ENCODE results near the gene A2ML1. TPM values are rescaled to one million over a fixed set of nuclear protein-coding genes. Genes with fewer than 3 reads are reported as not detected.

The A2ML1 gene
- total and polyA plus RNA-seq, 2 donors (not counting 3 experiments of a cell fraction or from before 2014, with no cell fraction given), result not detected

DNA sequence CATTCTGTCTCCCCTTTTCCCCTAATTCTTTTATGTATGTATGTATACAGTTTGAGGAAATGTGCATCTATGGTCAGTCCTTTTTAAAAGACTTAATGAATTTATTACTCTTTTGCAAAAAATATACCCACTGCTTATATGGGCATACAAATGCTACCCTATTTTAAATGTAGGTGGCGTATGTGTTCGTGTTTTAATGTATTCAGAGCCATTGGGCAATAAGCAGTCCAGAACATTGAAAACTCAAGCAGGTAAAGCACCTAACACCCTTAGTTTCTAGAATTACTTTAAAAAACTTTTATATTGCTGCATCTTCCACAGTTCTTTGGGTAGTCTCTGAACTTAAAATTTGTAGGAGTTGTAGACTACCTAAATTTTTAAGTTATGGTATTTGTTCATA, 42.6 kb upstream of the A2ML1 start:
- H3K9ac ChIP-seq (replicated peaks; ENCODE audit: extremely low read depth, insufficient read depth, low read length), result no peak overlapping the region
- H2AFZ ChIP-seq (ENCODE audit: low read depth, low read length), result no peak overlapping the region
- intact Hi-C loops (cut with micrococcal nuclease) (no loop called here), dilution Hi-C loops (cut with MboI; ENCODE audit: extremely low pct_ligation_motif_present, low sequenced_read_pairs) (no loop called here)
- no peaks in the 10 kb centered on the region for H3K79me2 ChIP-seq (ENCODE audit: control insufficient read depth, insufficient read depth, low read length)
- peaks cover 0 to 10% of the 10 kb centered on the region in 2 experiments for H3K36me3 ChIP-seq (ENCODE audit: control insufficient read depth in 2 of 2, extremely low read depth in 1 of 2, insufficient read depth in 2 of 2, low read length in 2 of 2)
- FAIRE-seq (no peak), DNase-seq (ENCODE audit: low read depth, low spot score) (no peak)
- TF ChIP-seq EZH2 (IDR thresholded peaks at IDR 0.05; ENCODE audit: borderline replicate concordance, low read depth, low read length, severe bottlenecking) (no peak), FOS (IDR thresholded peaks at IDR 0.05; ENCODE audit: borderline replicate concordance, insufficient read depth, low read length) (no peak), MYC (IDR thresholded peaks at IDR 0.05; ENCODE audit: low read depth, low read length) (no peak), GATA2 (IDR thresholded peaks at IDR 0.05; ENCODE audit: insufficient read depth, insufficient read length, low read depth, low read length) (no peak), JUN (IDR thresholded peaks at IDR 0.05; ENCODE audit: borderline replicate concordance, insufficient read depth, insufficient read length, low read depth) (no peak), POLR2AphosphoS5 (IDR thresholded peaks at IDR 0.05; ENCODE audit: insufficient read depth, low read depth, low read length) (no peak), POLR2A (IDR thresholded peaks at IDR 0.05; ENCODE audit: low read depth, low read length) (no peak)
- TF ChIP-seq, protein P1, sequence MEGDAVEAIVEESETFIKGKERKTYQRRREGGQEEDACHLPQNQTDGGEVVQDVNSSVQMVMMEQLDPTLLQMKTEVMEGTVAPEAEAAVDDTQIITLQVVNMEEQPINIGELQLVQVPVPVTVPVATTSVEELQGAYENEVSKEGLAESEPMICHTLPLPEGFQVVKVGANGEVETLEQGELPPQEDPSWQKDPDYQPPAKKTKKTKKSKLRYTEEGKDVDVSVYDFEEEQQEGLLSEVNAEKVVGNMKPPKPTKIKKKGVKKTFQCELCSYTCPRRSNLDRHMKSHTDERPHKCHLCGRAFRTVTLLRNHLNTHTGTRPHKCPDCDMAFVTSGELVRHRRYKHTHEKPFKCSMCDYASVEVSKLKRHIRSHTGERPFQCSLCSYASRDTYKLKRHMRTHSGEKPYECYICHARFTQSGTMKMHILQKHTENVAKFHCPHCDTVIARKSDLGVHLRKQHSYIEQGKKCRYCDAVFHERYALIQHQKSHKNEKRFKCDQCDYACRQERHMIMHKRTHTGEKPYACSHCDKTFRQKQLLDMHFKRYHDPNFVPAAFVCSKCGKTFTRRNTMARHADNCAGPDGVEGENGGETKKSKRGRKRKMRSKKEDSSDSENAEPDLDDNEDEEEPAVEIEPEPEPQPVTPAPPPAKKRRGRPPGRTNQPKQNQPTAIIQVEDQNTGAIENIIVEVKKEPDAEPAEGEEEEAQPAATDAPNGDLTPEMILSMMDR (IDR thresholded peaks at IDR 0.05; ENCODE audit: extremely low read depth in 1 of 2, insufficient read depth in 1 of 2, low read depth in 1 of 2, low read length in 2 of 2), result no peak
- TF ChIP-seq, protein P2, sequence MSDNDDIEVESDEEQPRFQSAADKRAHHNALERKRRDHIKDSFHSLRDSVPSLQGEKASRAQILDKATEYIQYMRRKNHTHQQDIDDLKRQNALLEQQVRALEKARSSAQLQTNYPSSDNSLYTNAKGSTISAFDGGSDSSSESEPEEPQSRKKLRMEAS (IDR thresholded peaks at IDR 0.05; ENCODE audit: insufficient read depth, insufficient read length), result no peak
- ChIA-PET POLR2A (no interaction called here), CTCF (interaction anchor here (0.6 to 1.2 kb wide), 3 partner anchors 98 to 259 kb away, joined by 3 read pairs; no protein-coding TSS in a partner anchor)
- no peaks in the 10 kb centered on the region for H3K27me3 ChIP-seq (ENCODE audit: control insufficient read depth in 2 of 2, insufficient read depth in 2 of 2, low read length in 2 of 2)
- H3K9me1 ChIP-seq (replicated peaks; ENCODE audit: control insufficient read depth, extremely low read depth, insufficient read depth, low read length), result no peaks in the 10 kb centered on the region
- H3K4me3 ChIP-seq (replicated peaks in 1 of 3; ENCODE audit: insufficient read depth in 1 of 3, low read depth in 1 of 3, low read length in 3 of 3), result no peak overlapping the region
- H3K4me1 ChIP-seq (ENCODE audit: control insufficient read depth, extremely low read depth, insufficient read depth, low read length), result peaks cover 4% of the 10 kb centered on the region
- H3K9me3 ChIP-seq (replicated peaks; ENCODE audit: control insufficient read depth, insufficient read depth, low read length), result no peaks in the 10 kb centered on the region
- H3K4me2 ChIP-seq (ENCODE audit: insufficient read depth, low read length), result no peak overlapping the region
- H3K27ac ChIP-seq (ENCODE audit: insufficient read depth, low read depth, low read length), result no peak overlapping the region
- BruUV-seq (replicated peaks), result no TSS peak
- no peaks in the 10 kb centered on the region for H4K20me1 ChIP-seq (replicated peaks; ENCODE audit: control insufficient read depth, extremely low read depth, insufficient read depth, low read length)

Measured in endothelial cell of umbilical vein (primary cell).